ENCODE data around the gene PXDC1.

DNA sequence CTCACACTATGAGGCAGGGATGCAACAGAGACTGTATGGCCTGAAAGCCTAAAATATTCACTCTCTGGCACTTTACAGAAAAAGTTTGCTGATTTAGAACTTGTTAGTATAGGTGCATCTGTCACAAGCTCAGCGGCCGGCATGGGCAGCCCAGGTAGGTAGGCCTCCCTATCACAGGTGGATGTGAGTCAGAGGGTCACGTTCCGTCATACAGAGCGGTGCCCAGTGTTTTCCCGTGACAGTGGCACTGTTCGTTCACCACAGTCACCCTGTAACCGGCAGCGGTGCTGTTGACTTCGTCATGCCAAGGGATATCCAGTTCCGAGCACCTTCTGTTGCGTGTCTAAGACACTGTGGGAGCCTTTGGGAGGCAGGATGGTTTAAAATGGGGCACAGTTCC is 32.9 kb upstream of the PXDC1 start:
- TF ChIP-seq, protein P1, sequence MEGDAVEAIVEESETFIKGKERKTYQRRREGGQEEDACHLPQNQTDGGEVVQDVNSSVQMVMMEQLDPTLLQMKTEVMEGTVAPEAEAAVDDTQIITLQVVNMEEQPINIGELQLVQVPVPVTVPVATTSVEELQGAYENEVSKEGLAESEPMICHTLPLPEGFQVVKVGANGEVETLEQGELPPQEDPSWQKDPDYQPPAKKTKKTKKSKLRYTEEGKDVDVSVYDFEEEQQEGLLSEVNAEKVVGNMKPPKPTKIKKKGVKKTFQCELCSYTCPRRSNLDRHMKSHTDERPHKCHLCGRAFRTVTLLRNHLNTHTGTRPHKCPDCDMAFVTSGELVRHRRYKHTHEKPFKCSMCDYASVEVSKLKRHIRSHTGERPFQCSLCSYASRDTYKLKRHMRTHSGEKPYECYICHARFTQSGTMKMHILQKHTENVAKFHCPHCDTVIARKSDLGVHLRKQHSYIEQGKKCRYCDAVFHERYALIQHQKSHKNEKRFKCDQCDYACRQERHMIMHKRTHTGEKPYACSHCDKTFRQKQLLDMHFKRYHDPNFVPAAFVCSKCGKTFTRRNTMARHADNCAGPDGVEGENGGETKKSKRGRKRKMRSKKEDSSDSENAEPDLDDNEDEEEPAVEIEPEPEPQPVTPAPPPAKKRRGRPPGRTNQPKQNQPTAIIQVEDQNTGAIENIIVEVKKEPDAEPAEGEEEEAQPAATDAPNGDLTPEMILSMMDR (conservative IDR thresholded peaks at IDR 0.05): no peak
- no peak for TF ChIP-seq EZH2 (IDR thresholded peaks at IDR 0.05; ENCODE audit: low read depth)
